HCT116 (cell line): Measurements from ENCODE around the gene SLCO2B1. TPM values are rescaled to one million over a fixed set of nuclear protein-coding genes. Genes with fewer than 3 reads are reported as not detected.

Experiments used
- CEBPB ChIP-seq: IDR thresholded peaks from 2 replicates; pipeline ENCODE4 v1.6.1; 2012; ENCODE audit warnings: low read depth
- ELF1 ChIP-seq: IDR thresholded peaks from 2 replicates; pipeline ENCODE4 v1.6.1; 2012; ENCODE audit warnings: low read depth, borderline replicate concordance
- EZH2phosphoT487 ChIP-seq: fragments of 200-600 bp; IDR thresholded peaks from 2 replicates; pipeline ENCODE4 v1.6.1; 2018; ENCODE audit warnings: antibody characterized with exemption, borderline replicate concordance
- POLR2A ChIP-seq: IDR thresholded peaks from 2 replicates; pipeline ENCODE4 v1.7.0; 2011; ENCODE audit warnings: borderline replicate concordance; ENCODE audit not compliant: insufficient read depth, insufficient read length; ENCODE audit errors: extremely low read depth
- RAD21 ChIP-seq: IDR thresholded peaks from 2 replicates; pipeline ENCODE4 v1.6.1; 2012; ENCODE audit warnings: low read depth, mild to moderate bottlenecking
- SIN3A ChIP-seq: IDR thresholded peaks from 2 replicates; pipeline ENCODE4 v1.6.1; 2012; ENCODE audit warnings: low read depth
- SP1 ChIP-seq: IDR thresholded peaks from 2 replicates; pipeline ENCODE4 v1.6.1; 2012; ENCODE audit warnings: low read depth
- TCF7L2 ChIP-seq: IDR thresholded peaks from 2 replicates; pipeline ENCODE4 v1.7.0; 2011; ENCODE audit warnings: borderline replicate concordance, inconsistent platforms; ENCODE audit not compliant: insufficient read depth, insufficient read length; ENCODE audit errors: extremely low read depth
- ZNF274 ChIP-seq: fragments of 200-500 bp; sonication (Bioruptor generic); IDR thresholded peaks from 2 replicates; pipeline ENCODE4 v1.6.1; 2014; ENCODE audit warnings: mild to moderate bottlenecking, low read depth, low read length, inconsistent platforms
- total RNA-seq: library from RNA; stranded (reverse); gene quantifications from one replicate; pipeline ENCODE4 v1.2.1, GENCODE V29; 2021; ENCODE audit not compliant: unreplicated experiment
- TF ChIP-seq, protein P1 (sequence below): IDR thresholded peaks from 2 replicates; pipeline ENCODE4 v1.6.1; 2011; ENCODE audit warnings: mild to moderate bottlenecking, low read length, moderate library complexity; ENCODE audit not compliant: insufficient replicate concordance; ENCODE audit errors: extremely low read depth
- TF ChIP-seq, protein P2 (sequence below): IDR thresholded peaks from 2 replicates; pipeline ENCODE4 v1.6.1; 2012; ENCODE audit warnings: low read depth

SLCO2B1 gene
- total RNA-seq, 1 experiment from 2014 or later = 0.81 TPM

DNA sequence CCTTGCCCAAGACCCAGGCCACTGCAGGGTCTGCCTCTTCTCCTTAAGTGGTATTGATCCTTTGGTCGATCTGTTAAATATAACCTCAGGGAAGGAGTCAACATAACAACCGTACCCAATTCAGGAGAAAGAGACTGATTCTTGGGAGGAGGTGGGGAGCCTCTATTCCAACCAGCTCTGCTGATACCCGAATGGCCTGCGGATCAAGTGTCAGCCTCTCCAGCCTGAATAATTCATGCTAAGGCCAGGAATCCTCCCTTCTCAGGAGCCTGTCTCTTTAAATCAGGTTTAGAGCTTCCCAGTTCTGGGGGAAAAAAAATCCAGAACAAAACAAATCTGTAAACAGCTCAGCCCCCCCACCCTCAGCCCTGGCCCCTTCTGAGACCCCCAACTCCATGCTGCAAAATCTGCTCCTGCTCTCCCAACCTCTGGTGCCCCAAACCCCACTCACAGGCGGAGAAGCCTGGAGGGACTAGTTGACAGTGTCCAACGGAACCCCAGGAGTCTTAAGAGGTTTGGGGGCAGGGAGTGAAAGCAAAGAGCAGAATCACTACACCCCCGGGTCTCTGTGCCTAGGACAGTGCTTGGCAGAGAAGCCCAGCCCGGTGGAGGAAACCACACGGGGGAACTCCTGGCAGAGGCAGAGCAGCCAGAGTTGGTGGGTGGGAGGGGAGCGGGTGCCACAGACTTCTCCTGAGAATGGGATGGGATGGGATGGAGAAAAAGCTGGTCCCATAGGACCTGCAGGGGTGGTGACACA is 88.8 kb downstream of the SLCO2B1 start (continued):
- TF ChIP-seq, protein P1, sequence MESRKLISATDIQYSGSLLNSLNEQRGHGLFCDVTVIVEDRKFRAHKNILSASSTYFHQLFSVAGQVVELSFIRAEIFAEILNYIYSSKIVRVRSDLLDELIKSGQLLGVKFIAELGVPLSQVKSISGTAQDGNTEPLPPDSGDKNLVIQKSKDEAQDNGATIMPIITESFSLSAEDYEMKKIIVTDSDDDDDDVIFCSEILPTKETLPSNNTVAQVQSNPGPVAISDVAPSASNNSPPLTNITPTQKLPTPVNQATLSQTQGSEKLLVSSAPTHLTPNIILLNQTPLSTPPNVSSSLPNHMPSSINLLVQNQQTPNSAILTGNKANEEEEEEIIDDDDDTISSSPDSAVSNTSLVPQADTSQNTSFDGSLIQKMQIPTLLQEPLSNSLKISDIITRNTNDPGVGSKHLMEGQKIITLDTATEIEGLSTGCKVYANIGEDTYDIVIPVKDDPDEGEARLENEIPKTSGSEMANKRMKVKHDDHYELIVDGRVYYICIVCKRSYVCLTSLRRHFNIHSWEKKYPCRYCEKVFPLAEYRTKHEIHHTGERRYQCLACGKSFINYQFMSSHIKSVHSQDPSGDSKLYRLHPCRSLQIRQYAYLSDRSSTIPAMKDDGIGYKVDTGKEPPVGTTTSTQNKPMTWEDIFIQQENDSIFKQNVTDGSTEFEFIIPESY = no peak
- TF ChIP-seq POLR2A = no peak
- no peak for TF ChIP-seq ELF1
- TF ChIP-seq SP1 = no peak
- no peak for TF ChIP-seq RAD21
- TF ChIP-seq, protein P2, sequence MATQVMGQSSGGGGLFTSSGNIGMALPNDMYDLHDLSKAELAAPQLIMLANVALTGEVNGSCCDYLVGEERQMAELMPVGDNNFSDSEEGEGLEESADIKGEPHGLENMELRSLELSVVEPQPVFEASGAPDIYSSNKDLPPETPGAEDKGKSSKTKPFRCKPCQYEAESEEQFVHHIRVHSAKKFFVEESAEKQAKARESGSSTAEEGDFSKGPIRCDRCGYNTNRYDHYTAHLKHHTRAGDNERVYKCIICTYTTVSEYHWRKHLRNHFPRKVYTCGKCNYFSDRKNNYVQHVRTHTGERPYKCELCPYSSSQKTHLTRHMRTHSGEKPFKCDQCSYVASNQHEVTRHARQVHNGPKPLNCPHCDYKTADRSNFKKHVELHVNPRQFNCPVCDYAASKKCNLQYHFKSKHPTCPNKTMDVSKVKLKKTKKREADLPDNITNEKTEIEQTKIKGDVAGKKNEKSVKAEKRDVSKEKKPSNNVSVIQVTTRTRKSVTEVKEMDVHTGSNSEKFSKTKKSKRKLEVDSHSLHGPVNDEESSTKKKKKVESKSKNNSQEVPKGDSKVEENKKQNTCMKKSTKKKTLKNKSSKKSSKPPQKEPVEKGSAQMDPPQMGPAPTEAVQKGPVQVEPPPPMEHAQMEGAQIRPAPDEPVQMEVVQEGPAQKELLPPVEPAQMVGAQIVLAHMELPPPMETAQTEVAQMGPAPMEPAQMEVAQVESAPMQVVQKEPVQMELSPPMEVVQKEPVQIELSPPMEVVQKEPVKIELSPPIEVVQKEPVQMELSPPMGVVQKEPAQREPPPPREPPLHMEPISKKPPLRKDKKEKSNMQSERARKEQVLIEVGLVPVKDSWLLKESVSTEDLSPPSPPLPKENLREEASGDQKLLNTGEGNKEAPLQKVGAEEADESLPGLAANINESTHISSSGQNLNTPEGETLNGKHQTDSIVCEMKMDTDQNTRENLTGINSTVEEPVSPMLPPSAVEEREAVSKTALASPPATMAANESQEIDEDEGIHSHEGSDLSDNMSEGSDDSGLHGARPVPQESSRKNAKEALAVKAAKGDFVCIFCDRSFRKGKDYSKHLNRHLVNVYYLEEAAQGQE = no peak
- TF ChIP-seq ZNF274 = no peak
- TF ChIP-seq SIN3A = no peak
- TF ChIP-seq TCF7L2 = no peak
- TF ChIP-seq CEBPB = no peak
- no peak for TF ChIP-seq EZH2phosphoT487
- TF ChIP-seq, all 23 proteins: peak for 0
